ENCODE results near the gene N4BP2L1.
"Not testable (repeated sequence)": the region's sequence is repeated elsewhere in the genome, so short reads cannot be mapped to it uniquely, and the experiment has no call there.

Gene N4BP2L1

GRCh38 chr13:32354040-32354439 is 73.9 kb downstream of the N4BP2L1 start:
- no peak overlapping the region for H3K4me3 ChIP-seq (ENCODE audit: low read depth, low read length)
- no peak for TF ChIP-seq CTCF (conservative IDR thresholded peaks at IDR 0.05; ENCODE audit: low read depth, low read length)
- no peak for DNase-seq (ENCODE audit: low read depth)

- DNase-seq (ENCODE audit: low read depth); H3K4me3 ChIP-seq (ENCODE audit: low read depth, low read length): not testable (repeated sequence)
These were observed 77.0 kb downstream of the N4BP2L1 start for GRCh38 chr13:32350839-32351441.
